ENCODE results near the gene SUZ12.
"Not testable (repeated sequence)": the region's sequence is repeated elsewhere in the genome, so short reads cannot be mapped to it uniquely, and the experiment has no call there.

DNA sequence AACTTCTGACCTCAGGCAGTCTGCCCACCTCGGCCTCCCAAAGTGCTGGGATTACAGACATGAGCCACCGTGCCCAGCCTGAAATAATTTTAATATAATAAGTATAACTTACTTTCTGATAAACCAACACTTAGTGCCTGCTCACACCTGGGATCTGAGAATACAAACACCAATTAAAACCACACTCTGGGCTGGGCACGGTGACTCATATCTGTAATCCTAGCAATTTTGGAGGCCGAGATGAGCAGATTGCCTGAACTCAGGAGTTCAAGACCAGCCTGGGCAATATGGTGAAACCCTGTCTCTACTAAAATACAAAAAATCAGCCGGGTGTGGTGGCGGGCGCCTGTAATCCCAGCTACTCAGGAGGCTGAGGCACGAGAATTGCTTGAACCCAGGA is 55.0 kb downstream of the SUZ12 start:
- TF ChIP-seq, protein P1, sequence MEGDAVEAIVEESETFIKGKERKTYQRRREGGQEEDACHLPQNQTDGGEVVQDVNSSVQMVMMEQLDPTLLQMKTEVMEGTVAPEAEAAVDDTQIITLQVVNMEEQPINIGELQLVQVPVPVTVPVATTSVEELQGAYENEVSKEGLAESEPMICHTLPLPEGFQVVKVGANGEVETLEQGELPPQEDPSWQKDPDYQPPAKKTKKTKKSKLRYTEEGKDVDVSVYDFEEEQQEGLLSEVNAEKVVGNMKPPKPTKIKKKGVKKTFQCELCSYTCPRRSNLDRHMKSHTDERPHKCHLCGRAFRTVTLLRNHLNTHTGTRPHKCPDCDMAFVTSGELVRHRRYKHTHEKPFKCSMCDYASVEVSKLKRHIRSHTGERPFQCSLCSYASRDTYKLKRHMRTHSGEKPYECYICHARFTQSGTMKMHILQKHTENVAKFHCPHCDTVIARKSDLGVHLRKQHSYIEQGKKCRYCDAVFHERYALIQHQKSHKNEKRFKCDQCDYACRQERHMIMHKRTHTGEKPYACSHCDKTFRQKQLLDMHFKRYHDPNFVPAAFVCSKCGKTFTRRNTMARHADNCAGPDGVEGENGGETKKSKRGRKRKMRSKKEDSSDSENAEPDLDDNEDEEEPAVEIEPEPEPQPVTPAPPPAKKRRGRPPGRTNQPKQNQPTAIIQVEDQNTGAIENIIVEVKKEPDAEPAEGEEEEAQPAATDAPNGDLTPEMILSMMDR (IDR thresholded peaks at IDR 0.05; ENCODE audit: low read depth, low read length, poor library complexity, severe bottlenecking), result not testable (repeated sequence)
- TF ChIP-seq EZH2phosphoT487 (IDR thresholded peaks at IDR 0.05; ENCODE audit: borderline replicate concordance, low read length), result not testable (repeated sequence)

All from DOHH2 (cell line).